OCI-LY7 (cell line): ENCODE results near the gene FN3K. TPM values are rescaled to one million over a fixed set of nuclear protein-coding genes. Genes with fewer than 3 reads are reported as not detected.

Experiments
- BruUV-seq: library from RNA; stranded (reverse); fragments of 400-500 nt; replicated peaks from 2 replicates; lab custom pipeline; 2021; lab: Mats Ljungman, UMichigan
- CTCF ChIA-PET: fragments of 300-600 bp; sonication (Branson Sonifier 250); formaldehyde crosslinking; loops from one replicate; lab custom pipeline; 2022; ENCODE audit warnings: antibody characterized with exemption; ENCODE audit not compliant: unreplicated experiment; lab: Charles Lee
- POLR2A ChIA-PET: fragments of 300-600 bp; sonication (Branson Sonifier 250); formaldehyde crosslinking; loops from one replicate; lab custom pipeline; 2022; ENCODE audit warnings: antibody characterized with exemption; lab: Charles Lee
- DNase-seq: peaks from one replicate; pipeline ENCODE4 v3.0.0-alpha.2; 2015; ENCODE audit warnings: low spot score
- H2AFZ ChIP-seq: fragments of 200-600 bp; sonication (generic), shearing (Covaris generic); 2 replicates; pipeline ENCODE4 v1.6.1; 2014; ENCODE audit warnings: mild to moderate bottlenecking, antibody characterized with exemption, low read length, moderate library complexity
- H3K27ac ChIP-seq: fragments of 200-600 bp; sonication (generic); 2 replicates; pipeline ENCODE4 v1.5.1; 2014; ENCODE audit warnings: mixed run types, low read depth, mild to moderate bottlenecking, moderate library complexity, low read length, inconsistent platforms; ENCODE audit not compliant: poor library complexity, severe bottlenecking
- H3K36me3 ChIP-seq: fragments of 200-600 bp; sonication (generic); 2 replicates; pipeline ENCODE4 v1.6.1; 2014; ENCODE audit warnings: mild to moderate bottlenecking, antibody characterized with exemption, low read length, moderate library complexity, mixed read lengths; ENCODE audit not compliant: insufficient read depth
- H3K4me1 ChIP-seq: fragments of 200-600 bp; sonication (generic); 2 replicates; pipeline ENCODE4 v1.5.1; 2014; ENCODE audit warnings: mild to moderate bottlenecking, low read length; ENCODE audit not compliant: insufficient read depth, poor library complexity, severe bottlenecking
- H3K4me2 ChIP-seq: fragments of 200-600 bp; sonication (generic); 2 replicates; pipeline ENCODE4 v1.6.1; 2014; ENCODE audit warnings: mild to moderate bottlenecking, low read length
- H3K4me3 ChIP-seq: fragments of 200-600 bp; sonication (generic); 2 replicates; pipeline ENCODE4 v1.5.1; 2014; ENCODE audit warnings: mild to moderate bottlenecking, low read depth, low read length; ENCODE audit not compliant: poor library complexity, severe bottlenecking
- H3K79me2 ChIP-seq: fragments of 200-600 bp; sonication (generic); 2 replicates; pipeline ENCODE4 v1.6.1; 2016; ENCODE audit warnings: low read depth, mild to moderate bottlenecking, low read length, moderate library complexity, mixed read lengths; ENCODE audit not compliant: insufficient read depth
- H3K9me2 ChIP-seq: fragments of 200-600 bp; sonication (generic); 2 replicates; pipeline ENCODE4 v1.6.1; 2016; ENCODE audit warnings: mild to moderate bottlenecking, low read length, mixed read lengths; ENCODE audit not compliant: insufficient read depth
- H3K9me3 ChIP-seq: fragments of 200-600 bp; sonication (generic); 2 replicates; pipeline ENCODE4 v1.6.1; 2014; ENCODE audit warnings: mild to moderate bottlenecking, mixed run types, low read length, mixed read lengths
- H4K20me1 ChIP-seq: fragments of 200-600 bp; sonication (generic); 2 replicates; pipeline ENCODE4 v1.6.1; 2014; ENCODE audit warnings: mild to moderate bottlenecking, antibody characterized with exemption, low read length, moderate library complexity, mixed read lengths; ENCODE audit not compliant: insufficient read depth
- CTCF ChIP-seq: fragments of 200-600 bp; sonication (generic); conservative IDR thresholded peaks from 2 replicates; pipeline ENCODE4 v1.5.1; 2014; ENCODE audit warnings: mild to moderate bottlenecking, antibody characterized with exemption, low read length, moderate library complexity, mixed read lengths
- EZH2phosphoT487 ChIP-seq: fragments of 200-600 bp; sonication (generic); IDR thresholded peaks from 2 replicates; pipeline ENCODE4 v1.6.1; 2018; ENCODE audit warnings: low read depth, borderline replicate concordance, mild to moderate bottlenecking, mixed run types, antibody characterized with exemption, low read length, moderate library complexity, mixed read lengths
- intact Hi-C: fragments of 100-400 bp; cut with micrococcal nuclease; formaldehyde crosslinking; loops from one replicate; pipeline ENCODE4 v1.10.0; 2022; ENCODE audit not compliant: unreplicated experiment
- total RNA-seq, 2 experiments: library from RNA; depleted of rRNA in 1 of 2; stranded (reverse); fragments of >200 nt in 1 of 2; shearing (Covaris generic) in 1 of 2; gene quantifications; 2 replicates each; pipeline ENCODE4 v1.2.3, GENCODE V29; 2014 to 2022

Gene FN3K
- total RNA-seq, 2 experiments from 2014 or later = 3.8 to 32.3 TPM

- ChIA-PET POLR2A (no interaction called here), CTCF (no interaction called here)
- no peak overlapping the region for H2AFZ ChIP-seq
These were observed 31.2 kb upstream of the FN3K start for GRCh38 chr17:82703935-82704865.

GRCh38 chr17:82704886-82705285 lies 30.5 kb upstream of the FN3K start:
- H3K4me2 ChIP-seq = no peak overlapping the region
- intact Hi-C loops = no loop called here
- no peak for DNase-seq
- no peak overlapping the region for H3K27ac ChIP-seq
- no peaks in the 10 kb centered on the region for H4K20me1 ChIP-seq
- POLR2A ChIA-PET = no interaction called here
- peaks cover 22% of the 10 kb centered on the region for H3K4me1 ChIP-seq
- H2AFZ ChIP-seq = no peak overlapping the region
- no peaks in the 10 kb centered on the region for H3K36me3 ChIP-seq
- no peak overlapping the region for H3K4me3 ChIP-seq
- TF ChIP-seq EZH2phosphoT487 = no peak
- no peak for TF ChIP-seq CTCF
- no peaks in the 10 kb centered on the region for H3K79me2 ChIP-seq
- CTCF ChIA-PET = no interaction called here
- no peaks in the 10 kb centered on the region for H3K9me3 ChIP-seq
- H3K9me2 ChIP-seq = no peaks in the 10 kb centered on the region
- no TSS peak for BruUV-seq

More at GRCh38 chr17:82703935-82704865, 31.2 kb upstream of the FN3K start:
- H3K4me2 ChIP-seq = no peak overlapping the region
- TF ChIP-seq EZH2phosphoT487 = no peak
- no peak for TF ChIP-seq CTCF
- no peak overlapping the region for H3K27ac ChIP-seq
- DNase-seq = no peak
- H4K20me1 ChIP-seq = no peaks in the 10 kb centered on the region
- H3K36me3 ChIP-seq = no peaks in the 10 kb centered on the region
- no peaks in the 10 kb centered on the region for H3K79me2 ChIP-seq
- BruUV-seq = no TSS peak
- intact Hi-C loops = no loop called here
- no peak overlapping the region for H3K4me3 ChIP-seq
- no peaks in the 10 kb centered on the region for H3K9me2 ChIP-seq
- peaks cover 16% of the 10 kb centered on the region for H3K4me1 ChIP-seq
- H3K9me3 ChIP-seq = no peaks in the 10 kb centered on the region

GRCh38 chr17:82705756-82706155 lies 29.7 kb upstream of the FN3K start:
- H3K36me3 ChIP-seq = no peaks in the 10 kb centered on the region
- H3K4me2 ChIP-seq = no peak overlapping the region
- H3K4me1 ChIP-seq = peaks cover 30% of the 10 kb centered on the region
- H4K20me1 ChIP-seq = no peaks in the 10 kb centered on the region
- no peak for TF ChIP-seq EZH2phosphoT487
- TF ChIP-seq CTCF = no peak
- ChIA-PET POLR2A (no interaction called here), CTCF (no interaction called here)
- no peak overlapping the region for H3K4me3 ChIP-seq
- no TSS peak for BruUV-seq
- H3K27ac ChIP-seq = no peak overlapping the region
- H3K9me2 ChIP-seq = no peaks in the 10 kb centered on the region
- no peaks in the 10 kb centered on the region for H3K9me3 ChIP-seq
- DNase-seq = no peak
- H3K79me2 ChIP-seq = no peaks in the 10 kb centered on the region
- no peak overlapping the region for H2AFZ ChIP-seq
- intact Hi-C loops = no loop called here
